NCI-H1105 (cell line): ENCODE data around the gene OR8B8.
"Not testable (repeated sequence)": the region's sequence is repeated elsewhere in the genome, so short reads cannot be mapped to it uniquely, and the experiment has no call there.

Experiments
- DNase-seq: peaks from one replicate; lab custom pipeline; 2025; lab: John Stamatoyannopoulos, UW

The OR8B8 gene

DNA sequence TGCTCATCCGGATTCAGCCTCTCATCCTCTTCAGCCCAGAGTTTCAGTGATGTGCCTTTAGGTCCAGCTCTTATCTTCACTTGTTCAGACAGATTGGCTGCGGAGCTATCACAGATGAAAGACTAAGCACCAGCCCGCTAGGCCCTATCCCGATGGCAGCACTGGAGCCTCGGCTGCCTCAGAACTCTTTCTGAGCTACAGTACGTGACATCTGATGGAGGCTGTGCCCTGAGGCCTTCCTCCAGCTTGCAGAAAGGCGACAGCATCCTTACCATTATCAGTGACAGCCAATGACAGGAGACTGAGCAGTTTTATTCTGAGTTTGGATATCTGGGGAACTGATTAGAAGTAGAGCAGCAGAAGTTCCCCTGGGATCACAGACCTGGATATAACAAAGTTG is 4.0 kb downstream of the OR8B8 start:
- no peak for DNase-seq

DNA sequence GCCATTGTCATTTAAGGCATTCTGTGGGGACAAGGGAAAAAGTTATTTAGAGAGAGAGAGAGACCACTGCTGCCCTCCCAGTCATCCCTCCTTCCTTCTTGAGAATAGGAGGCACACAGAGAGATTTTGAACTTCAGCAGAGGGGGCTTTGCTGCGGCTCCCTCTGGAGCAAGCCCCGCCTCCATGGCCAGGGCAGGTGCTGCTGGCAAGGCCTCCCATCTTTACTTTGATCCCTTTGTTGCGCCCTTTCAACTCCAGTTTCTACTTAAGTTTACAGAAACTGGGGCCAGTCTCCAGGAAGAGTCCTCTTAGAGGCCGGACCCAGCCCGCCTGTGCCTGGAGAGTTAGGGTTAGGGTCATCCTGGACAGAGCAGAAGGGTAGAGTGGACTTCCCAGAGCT is 4.4 kb downstream of the OR8B8 start:
- no peak for DNase-seq

DNA sequence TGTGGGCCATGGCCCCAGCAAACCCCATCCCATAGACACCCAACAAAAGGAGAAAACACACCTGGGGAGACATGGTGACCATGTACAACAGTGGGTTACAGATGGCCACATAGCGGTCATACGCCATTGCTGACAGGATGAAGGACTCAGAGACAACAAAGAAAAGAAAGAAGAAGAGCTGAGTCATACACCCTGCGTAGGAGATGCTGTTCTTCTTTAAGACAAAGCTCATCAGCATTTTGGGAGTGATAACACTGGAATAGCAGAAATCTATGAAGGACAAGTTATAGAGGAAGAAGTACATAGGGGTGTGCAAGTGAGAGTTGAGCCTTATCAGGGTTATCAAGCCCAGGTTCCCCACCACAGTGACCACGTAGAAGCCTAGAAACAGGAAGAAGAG is 4.9 kb downstream of the OR8B8 start:
- no peak for DNase-seq

DNA sequence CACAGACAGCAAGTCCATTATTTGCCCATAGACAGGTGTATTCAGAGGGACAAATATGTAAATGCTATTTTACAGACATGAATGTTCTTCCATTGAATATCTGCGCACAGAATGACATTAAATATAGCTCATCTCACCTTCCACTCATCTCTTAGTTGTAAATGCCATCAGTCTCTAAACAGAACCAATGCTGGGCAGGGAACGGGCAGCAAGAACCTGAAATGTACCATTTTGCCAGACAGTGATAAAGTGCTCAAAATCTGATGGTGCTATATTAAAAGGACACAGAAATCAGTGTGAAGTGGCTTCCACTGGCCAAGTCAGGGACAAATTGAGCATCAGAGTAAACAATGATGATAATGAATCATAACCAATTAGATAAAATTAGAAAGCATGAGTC is 10.8 kb downstream of the OR8B8 start:
- no peak for DNase-seq

DNA sequence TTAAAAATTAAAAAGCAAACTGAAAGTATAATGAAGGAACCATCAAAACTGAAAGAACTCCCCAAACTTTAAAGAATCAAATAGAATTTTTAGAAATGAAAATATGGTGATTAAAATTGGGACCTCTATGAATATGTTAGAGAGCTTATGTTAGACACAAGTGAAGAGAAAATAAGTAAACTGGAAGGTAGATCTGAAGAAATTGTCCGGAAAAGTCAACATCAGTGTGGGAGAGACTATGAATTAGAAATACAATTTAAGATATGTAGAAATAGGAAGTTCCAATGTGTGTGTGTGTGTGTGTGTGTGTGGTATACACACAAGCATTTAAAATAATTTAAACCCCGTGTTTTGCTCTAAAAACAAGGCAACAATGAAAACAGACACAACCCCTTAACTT is 15.9 kb downstream of the OR8B8 start:
- DNase-seq = no peak

- DNase-seq = no peak
Measured at GRCh38 chr11:124424384-124424921, 21.0 kb downstream of the OR8B8 start, which contains the start of gene OR8B4. Gene OR8B4 (minus strand): TSS chr11:124424871. CDS start chr11:124424871, 0 bp downstream.

DNA sequence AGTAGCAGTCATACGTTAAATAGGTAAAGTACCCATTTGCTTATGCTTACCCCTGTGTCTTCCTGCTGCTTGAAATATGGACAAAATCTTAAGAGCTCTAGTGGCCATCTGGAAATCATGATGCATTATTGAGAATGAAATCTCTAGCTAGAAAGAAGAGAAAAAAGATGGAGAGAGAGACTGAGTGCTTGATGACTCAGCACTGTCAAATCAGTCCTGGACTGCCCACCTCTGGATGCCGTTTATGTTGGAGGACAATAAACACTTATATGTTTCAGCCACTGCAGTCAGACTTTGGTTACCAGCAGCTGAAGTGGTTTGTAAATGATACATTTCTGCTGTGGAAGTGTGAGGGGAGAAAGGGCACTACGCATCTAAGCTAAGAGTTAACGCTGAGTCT is 24.5 kb downstream of the OR8B8 start:
- DNase-seq = no peak

DNA sequence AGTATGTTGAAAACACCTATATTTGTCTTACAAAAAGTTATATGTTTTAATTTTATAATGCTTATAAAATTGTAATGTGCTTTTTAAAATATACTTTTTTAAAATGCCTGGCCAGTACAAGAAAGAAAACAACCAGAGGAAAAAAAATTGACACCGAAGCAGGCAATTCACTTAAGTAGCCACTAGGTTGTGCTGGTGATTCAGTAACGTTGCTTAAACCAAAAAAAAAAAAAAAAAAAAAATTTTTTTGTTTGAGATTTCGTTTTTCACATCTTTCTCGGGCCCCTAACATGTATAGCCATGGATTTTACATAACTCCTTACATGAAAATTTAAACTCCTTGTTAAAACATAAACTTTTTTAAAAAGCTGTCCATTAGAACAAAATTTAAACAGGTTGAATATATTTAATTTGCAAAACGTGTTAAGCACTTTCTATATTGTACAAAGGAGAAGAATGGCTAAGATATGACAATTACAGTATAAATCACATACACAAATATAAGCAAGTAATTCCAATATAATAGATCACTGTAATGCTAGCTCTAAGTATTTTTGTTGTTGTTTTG is 30.1 kb downstream of the OR8B8 start:
- peak; percentile 46 for DNase-seq

GRCh38 chr11:124409906-124410305 is 35.6 kb downstream of the OR8B8 start:
- no peak for DNase-seq

GRCh38 chr11:124405581-124405980 is 39.9 kb downstream of the OR8B8 start:
- DNase-seq = no peak

GRCh38 chr11:124403186-124403585 is 42.3 kb downstream of the OR8B8 start:
- DNase-seq = not testable (repeated sequence)

GRCh38 chr11:124402326-124402922 is 43.1 kb downstream of the OR8B8 start:
- DNase-seq = peak; percentile 35

DNA sequence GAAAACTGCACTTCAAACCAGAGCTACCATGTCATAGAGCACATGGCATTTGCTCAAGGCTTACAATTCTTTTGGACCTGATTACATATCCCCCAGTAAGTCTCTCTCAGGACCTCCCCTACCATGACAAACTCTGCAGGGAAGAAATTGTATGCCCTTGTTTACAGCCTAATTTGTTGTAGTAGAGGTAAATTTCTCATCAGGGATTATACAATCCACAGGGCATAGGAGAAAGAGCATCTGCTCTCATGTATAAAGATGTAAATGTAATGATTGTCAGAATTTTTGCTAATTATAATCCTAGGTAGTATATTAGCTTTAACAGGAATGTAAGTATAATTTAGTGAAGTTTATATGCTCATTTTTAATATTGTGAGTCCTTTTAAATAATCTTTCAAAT is 46.6 kb downstream of the OR8B8 start, which contains the start of gene OR8B3:
Gene OR8B3, minus strand, starts transcription at position 101 of the 400 bp plus-strand sequence. CDS start 1,673 bp downstream, outside the sequence.
- DNase-seq = no peak

- DNase-seq = not testable (repeated sequence)
Measured at GRCh38 chr11:124396847-124397246, 48.6 kb downstream of the OR8B8 start.

GRCh38 chr11:124394408-124394807 is 51.1 kb downstream of the OR8B8 start:
- DNase-seq = no peak
